ENCODE data around the gene THEMIS.

DNA sequence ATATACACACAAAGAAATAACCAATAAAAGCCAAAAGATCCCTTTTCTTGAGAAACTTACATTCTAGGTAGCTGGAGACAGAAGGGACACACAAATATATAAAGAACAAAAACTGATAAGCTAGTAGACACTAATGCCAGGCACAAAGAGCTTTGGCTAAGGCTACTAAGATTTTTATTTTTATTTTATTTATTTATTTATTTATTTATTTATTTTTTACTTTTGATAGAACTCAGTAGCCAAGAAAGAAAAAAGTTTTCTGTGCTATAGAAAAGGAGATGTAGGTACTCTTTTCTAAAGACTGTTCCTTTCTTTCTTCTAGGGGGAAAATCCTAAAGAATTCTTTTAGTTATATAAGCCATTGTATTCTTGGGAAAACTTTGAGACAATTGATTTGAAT lies 34.1 kb downstream of the THEMIS start:
- TF ChIP-seq, protein P1, sequence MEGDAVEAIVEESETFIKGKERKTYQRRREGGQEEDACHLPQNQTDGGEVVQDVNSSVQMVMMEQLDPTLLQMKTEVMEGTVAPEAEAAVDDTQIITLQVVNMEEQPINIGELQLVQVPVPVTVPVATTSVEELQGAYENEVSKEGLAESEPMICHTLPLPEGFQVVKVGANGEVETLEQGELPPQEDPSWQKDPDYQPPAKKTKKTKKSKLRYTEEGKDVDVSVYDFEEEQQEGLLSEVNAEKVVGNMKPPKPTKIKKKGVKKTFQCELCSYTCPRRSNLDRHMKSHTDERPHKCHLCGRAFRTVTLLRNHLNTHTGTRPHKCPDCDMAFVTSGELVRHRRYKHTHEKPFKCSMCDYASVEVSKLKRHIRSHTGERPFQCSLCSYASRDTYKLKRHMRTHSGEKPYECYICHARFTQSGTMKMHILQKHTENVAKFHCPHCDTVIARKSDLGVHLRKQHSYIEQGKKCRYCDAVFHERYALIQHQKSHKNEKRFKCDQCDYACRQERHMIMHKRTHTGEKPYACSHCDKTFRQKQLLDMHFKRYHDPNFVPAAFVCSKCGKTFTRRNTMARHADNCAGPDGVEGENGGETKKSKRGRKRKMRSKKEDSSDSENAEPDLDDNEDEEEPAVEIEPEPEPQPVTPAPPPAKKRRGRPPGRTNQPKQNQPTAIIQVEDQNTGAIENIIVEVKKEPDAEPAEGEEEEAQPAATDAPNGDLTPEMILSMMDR (IDR thresholded peaks at IDR 0.05): no peak
- no peak for TF ChIP-seq POLR2A (IDR thresholded peaks at IDR 0.05)
